HG03025 (cell line): ENCODE results near the gene HES2.
"Not testable (repeated sequence)": the region's sequence is repeated elsewhere in the genome, so short reads cannot be mapped to it uniquely, and the experiment has no call there.

Experiments used
- ATAC-seq: cut with Tn5 transposase; IDR thresholded peaks from one replicate; pipeline ENCODE4 v1.9.1; 2021; ENCODE audit warnings: mild to moderate bottlenecking, moderate library complexity; ENCODE audit not compliant: unreplicated experiment, low FRiP score

The HES2 gene

GRCh38 chr1:6454856-6455751 is 35.4 kb upstream of the HES2 start:
- ATAC-seq = no peak

GRCh38 chr1:6453895-6454855 is 34.5 kb upstream of the HES2 start:
- ATAC-seq = not testable (repeated sequence)

DNA sequence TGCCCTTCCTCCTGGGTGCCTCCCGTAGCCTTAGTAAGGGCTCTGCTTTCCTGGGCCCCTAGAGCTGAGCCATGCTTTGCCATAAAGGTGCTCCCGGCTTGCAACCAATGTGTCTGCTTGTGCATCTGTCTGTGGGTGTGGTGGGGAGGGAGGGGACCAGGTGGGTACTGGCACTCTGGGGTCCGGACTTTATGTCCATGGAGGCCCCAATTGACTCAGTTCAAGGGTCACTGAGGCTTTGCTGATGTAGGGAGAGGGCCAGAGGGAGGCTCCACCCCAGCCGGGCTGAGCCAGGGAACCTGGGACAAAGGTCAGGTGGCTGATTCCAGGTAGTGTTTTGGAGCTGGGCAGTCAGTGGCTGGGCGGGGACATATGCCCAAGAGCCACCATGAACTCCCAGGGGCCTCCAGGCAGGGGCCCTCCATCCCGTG is 31.2 kb upstream of the HES2 start:
- ATAC-seq = no peak

DNA sequence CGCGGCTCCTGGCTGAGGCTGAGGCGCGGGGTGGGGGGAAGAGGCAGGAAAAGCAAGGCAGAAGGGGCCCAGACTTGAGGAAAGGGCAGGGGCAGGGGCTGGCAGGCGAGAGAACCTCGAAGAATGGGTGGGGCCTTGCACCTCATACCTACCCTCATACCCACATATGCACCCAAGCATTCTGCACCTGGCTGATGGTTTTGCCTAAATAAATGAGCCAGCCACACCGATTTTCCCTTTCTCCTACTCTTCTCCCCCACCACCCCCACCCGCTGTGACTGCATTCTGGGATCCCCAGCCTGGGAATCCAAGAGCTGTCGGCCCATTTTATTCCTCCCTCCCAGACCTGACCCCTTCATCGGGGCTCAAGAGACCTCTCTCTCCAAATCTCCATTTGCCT is 30.8 kb upstream of the HES2 start:
- ATAC-seq = not testable (repeated sequence)

DNA sequence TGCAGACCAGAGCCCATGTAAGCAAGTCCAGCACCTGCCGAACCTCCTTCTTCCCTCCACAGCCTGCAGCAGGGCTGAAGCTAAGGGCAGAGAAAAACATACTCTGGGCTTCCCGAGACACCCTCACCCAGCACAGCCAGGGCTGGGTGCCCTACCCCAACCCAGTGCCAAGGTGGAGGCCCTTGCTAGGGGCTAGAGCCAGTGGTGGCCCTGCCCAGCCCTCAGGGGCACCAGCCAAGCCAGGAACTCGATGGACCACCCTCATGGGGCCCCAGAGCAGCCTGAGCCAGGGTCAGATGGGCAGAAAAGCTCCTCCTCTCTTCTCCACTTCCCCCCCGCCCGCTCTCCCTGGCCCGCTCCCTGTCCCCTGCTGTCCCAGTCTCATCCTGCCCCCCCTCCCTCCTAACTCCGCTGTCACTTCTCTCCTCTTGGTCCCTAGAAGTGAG is 30.3 kb upstream of the HES2 start:
- ATAC-seq = no peak

DNA sequence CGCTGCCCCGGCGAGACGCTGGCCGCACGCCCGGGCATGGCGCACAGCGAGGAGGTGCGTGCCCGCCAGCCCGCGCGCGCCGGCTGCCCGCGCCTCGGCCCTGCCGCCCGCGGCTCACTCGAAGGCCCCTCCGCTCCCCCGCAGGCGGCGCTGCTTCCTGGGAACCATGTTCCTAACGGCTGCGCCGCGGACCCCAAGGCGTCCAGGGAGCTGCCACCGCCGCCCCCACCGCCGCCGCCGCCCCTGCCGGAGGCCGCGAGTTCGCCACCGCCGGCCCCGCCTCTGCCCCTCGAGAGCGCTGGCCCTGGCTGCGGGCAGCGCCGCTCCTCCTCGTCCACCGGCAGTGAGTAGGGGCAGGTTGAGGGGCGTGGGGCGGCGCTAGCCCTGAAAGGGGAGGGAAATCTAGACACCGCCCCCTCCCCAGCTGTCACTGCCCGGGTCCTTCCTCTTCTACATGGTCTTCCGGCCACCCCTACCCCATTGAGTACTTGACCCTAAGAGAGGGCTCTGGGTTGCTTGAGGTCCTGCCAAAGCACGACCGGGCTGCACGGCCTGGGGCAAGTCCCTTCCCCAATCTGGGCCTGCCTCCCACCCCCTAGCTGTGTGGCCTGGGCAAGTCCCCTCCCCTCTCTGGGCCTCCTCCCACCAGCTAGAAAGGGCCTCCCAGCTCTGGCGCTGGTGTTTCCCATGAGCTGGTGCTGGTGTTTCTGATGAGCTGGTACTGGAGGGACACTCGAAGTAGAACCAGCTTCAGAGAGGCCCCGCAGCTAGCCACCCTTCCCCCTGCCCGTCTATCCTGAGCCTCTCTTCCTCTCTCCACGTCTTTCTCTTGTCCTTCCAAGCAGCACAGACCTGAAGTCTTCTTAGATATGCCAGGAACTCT is 29.3 kb upstream of the HES2 start:
- no peak for ATAC-seq

GRCh38 chr1:6447818-6448748 is 28.4 kb upstream of the HES2 start:
- ATAC-seq = no peak

GRCh38 chr1:6447016-6447817 is 27.5 kb upstream of the HES2 start:
- ATAC-seq = no peak

GRCh38 chr1:6446665-6447015 is 26.9 kb upstream of the HES2 start:
- ATAC-seq = no peak

DNA sequence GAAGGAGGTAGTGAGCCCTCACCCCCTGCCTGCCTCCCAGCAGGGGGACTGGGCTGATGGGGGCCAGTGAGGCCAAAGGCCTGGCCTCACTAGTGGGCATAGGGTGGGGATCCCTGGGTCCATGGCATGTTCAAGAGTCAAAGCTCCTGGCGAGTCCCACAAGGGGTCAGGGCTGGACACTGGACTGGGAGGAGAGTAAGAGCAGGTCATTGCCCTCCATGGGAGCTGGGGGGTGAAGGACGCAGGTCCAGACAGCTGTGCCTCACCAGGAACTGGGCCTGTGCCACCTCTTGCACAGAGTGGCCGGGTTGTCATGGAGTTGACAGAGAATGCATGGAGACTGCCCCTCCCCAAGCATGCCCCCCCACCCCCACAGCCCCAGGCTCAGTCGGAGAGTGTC is 26.2 kb upstream of the HES2 start:
- not testable (repeated sequence) for ATAC-seq

DNA sequence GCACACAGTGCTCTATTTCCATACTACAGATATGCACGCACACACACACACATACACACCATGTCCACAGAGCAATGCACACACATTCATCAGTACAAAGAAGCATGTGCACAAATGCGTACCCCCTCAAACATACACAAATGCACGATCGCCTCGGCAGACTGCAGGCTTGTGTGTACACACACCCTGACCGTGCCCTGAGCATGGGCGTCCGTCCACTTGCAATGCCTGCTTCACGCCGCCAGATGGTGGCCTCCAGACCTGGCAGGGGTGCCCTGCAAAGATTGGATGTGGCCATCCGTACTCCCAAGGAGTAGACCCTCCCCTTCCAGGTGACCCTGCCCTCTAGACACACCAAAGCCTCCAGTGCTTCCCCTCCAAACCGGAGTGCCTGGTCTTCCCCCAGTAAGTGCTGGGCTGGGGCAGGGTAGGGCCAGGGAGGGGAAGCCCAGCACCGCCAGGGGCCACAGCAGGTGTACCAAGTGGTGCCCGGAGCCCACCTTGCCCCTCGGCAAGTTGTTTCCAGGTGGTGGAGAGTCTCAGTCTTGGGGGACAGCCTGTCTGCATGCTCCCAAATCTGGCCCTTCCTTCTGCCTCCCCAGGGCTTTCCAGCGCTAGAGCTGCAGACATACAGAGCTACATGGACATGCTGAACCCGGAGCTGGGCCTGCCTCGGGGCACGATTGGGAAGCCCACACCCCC is 25.5 kb upstream of the HES2 start:
- ATAC-seq = no peak

DNA sequence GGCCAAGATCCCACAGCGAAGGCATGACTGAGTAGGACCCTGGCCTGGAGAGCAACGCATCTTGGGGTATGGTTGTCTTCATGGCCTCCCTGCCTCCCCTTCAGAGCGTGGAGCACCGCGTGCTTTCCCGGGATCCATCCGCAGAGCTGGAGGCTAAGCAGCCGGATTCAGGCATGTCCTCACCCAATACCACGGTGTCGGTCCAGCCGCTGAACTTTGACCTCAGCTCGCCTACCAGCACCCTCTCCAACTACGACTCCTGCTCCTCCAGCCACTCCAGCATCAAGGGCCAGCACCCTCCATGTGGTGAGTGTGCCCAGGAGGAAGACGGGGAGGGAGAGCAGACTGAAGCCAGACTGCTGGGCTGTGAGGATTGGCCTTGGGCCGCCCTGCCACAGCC is 24.7 kb upstream of the HES2 start:
- no peak for ATAC-seq

- ATAC-seq = no peak
These were observed 23.8 kb upstream of the HES2 start for GRCh38 chr1:6443339-6444115.

GRCh38 chr1:6441586-6441985 is 21.9 kb upstream of the HES2 start:
- no peak for ATAC-seq

GRCh38 chr1:6440198-6441126 is 20.7 kb upstream of the HES2 start:
- ATAC-seq = no peak

- ATAC-seq = no peak
These were observed 18.4 kb upstream of the HES2 start for GRCh38 chr1:6438047-6438525.
